B cell (primary cell): Measurements from ENCODE around the gene RGS6. TPM values are rescaled to one million over a fixed set of nuclear protein-coding genes. Genes with fewer than 3 reads are reported as not detected.

Experiments
- ATAC-seq: fragments of 200-7000 bp; cut with Tn5 transposase; one replicate; pipeline ENCODE4 v1.10.0; 2021; ENCODE audit warnings: low read depth, mild to moderate bottlenecking, moderate number of reproducible peaks, moderate library complexity
- CTCF ChIA-PET: fragments of 350-600 bp; sonication (Branson Sonifier 250); formaldehyde crosslinking; loops from one replicate; lab custom pipeline; 2021; ENCODE audit warnings: antibody characterized with exemption, inconsistent platforms; lab: Charles Lee
- POLR2A ChIA-PET: fragments of 350-600 bp; sonication (Branson Sonifier 250); formaldehyde crosslinking; loops from one replicate; lab custom pipeline; 2021; ENCODE audit warnings: antibody characterized with exemption; lab: Charles Lee
- DNase-seq: peaks from one replicate; pipeline ENCODE4 v3.0.0; 2013
- H2AFZ ChIP-seq: 2 replicates; pipeline ENCODE4 v1.6.1; 2012; ENCODE audit warnings: mild to moderate bottlenecking, low read depth, low read length; ENCODE audit not compliant: insufficient read depth, poor library complexity, severe bottlenecking
- H3K27ac ChIP-seq, 2 donors: 1 replicate in 1 of 2; 2 replicates in 1 of 2; pipeline ENCODE4 v1.5.1; 2012 to 2013; ENCODE audit warnings: low read length in 2 of 2, mild to moderate bottlenecking in 2 of 2, moderate library complexity in 1 of 2
- H3K27me3 ChIP-seq, 4 experiments: fragments of 200-600 bp in 1 of 4; sonication (generic) in 1 of 4; replicated peaks in 1 of 4; 1 replicate in 2 of 4; 2 replicates in 2 of 4; pipeline versions ENCODE4 v1.6.1 to v1.7.0; 2013 to 2016; ENCODE audit warnings: low read length in 3 of 4, mild to moderate bottlenecking in 2 of 4, mixed read lengths in 1 of 4, moderate library complexity in 1 of 4; ENCODE audit not compliant: insufficient read depth in 4 of 4, control insufficient read depth in 3 of 4; ENCODE audit errors: control extremely low read depth in 1 of 4
- H3K36me3 ChIP-seq, 2 experiments: replicated peaks in 1 of 2; 1 replicate in 1 of 2; 2 replicates in 1 of 2; pipeline versions ENCODE4 v1.6.1 to v1.7.1; 2013; ENCODE audit warnings: low read length in 1 of 2; ENCODE audit not compliant: insufficient read depth in 2 of 2, control insufficient read depth in 1 of 2; ENCODE audit errors: control extremely low read depth in 1 of 2, extremely low read depth in 1 of 2
- H3K4me1 ChIP-seq, 2 donors: fragments of 200-600 bp in 1 of 2; sonication (generic) in 1 of 2; 1 replicate in 1 of 2; 2 replicates in 1 of 2; pipeline versions ENCODE4 v1.5.1 to v1.6.1; 2013 to 2017; ENCODE audit warnings: low read length in 2 of 2; ENCODE audit not compliant: control insufficient read depth in 2 of 2, insufficient read depth in 2 of 2
- H3K4me2 ChIP-seq: replicated peaks from 2 replicates; pipeline ENCODE3; 2012; ENCODE audit warnings: mild to moderate bottlenecking, low read depth, low read length; ENCODE audit not compliant: poor library complexity, severe bottlenecking
- H3K4me3 ChIP-seq, 5 experiments: fragments of 200-600 bp in 1 of 5; sonication (generic) in 1 of 5; 1 replicate in 3 of 5; 2 replicates in 2 of 5; pipeline versions ENCODE4 v1.5.1 to v1.7.0; 2011 to 2016; ENCODE audit warnings: low read length in 4 of 5, mild to moderate bottlenecking in 4 of 5, low read depth in 2 of 5, control low read depth in 1 of 5, moderate library complexity in 1 of 5; ENCODE audit not compliant: insufficient read depth in 1 of 5; ENCODE audit errors: control extremely low read depth in 1 of 5, extremely low read depth in 1 of 5
- H3K79me2 ChIP-seq: fragments of 200-600 bp; sonication (generic); one replicate; pipeline ENCODE4 v1.6.0; 2016; ENCODE audit warnings: low read length; ENCODE audit not compliant: control insufficient read depth, insufficient read depth
- H3K9ac ChIP-seq: fragments of 200-600 bp; sonication (generic); 2 replicates; pipeline ENCODE4 v1.6.1; 2017; ENCODE audit warnings: mild to moderate bottlenecking, low read length, moderate library complexity
- H3K9me3 ChIP-seq, 3 donors: one replicate each; pipeline versions ENCODE4 v1.6.1 to v1.7.1; 2013; ENCODE audit warnings: low read length in 2 of 3; ENCODE audit not compliant: control insufficient read depth in 2 of 3, insufficient read depth in 1 of 3; ENCODE audit errors: control extremely low read depth in 1 of 3
- H4K20me1 ChIP-seq: 2 replicates; pipeline ENCODE4 v1.6.0; 2012; ENCODE audit warnings: mild to moderate bottlenecking, low read length; ENCODE audit not compliant: insufficient read depth, control insufficient read depth, poor library complexity, severe bottlenecking
- H3K27ac Mint-ChIP-seq: one replicate; pipeline ENCODE4 v1.8.0; 2021; ENCODE audit warnings: mixed read lengths
- H3K27me3 Mint-ChIP-seq: one replicate; pipeline ENCODE4 v1.8.0; 2021; ENCODE audit warnings: mixed read lengths
- H3K4me1 Mint-ChIP-seq: one replicate; pipeline ENCODE4 v1.8.0; 2021; ENCODE audit warnings: mixed read lengths
- H3K4me3 Mint-ChIP-seq: one replicate; pipeline ENCODE4 v1.8.0; 2021; ENCODE audit warnings: mixed read lengths
- H3K9me3 Mint-ChIP-seq: one replicate; pipeline ENCODE4 v1.8.0; 2022; ENCODE audit warnings: mixed read lengths; ENCODE audit not compliant: insufficient read depth
- EZH2 ChIP-seq: IDR thresholded peaks from 2 replicates; pipeline ENCODE4 v1.6.1; 2012; ENCODE audit warnings: borderline replicate concordance, low read depth, mild to moderate bottlenecking, moderate library complexity, low read length; ENCODE audit not compliant: insufficient read depth, poor library complexity, severe bottlenecking
- WGBS: methylation state at CpG from one replicate; pipeline ENCODE4 v1.1.5; 2013; ENCODE audit warnings: missing lambda C conversion rate; ENCODE audit not compliant: insufficient coverage; 5-methylcytosine and 5-hydroxymethylcytosine counted together
- intact Hi-C: fragments of 100-400 bp; cut with micrococcal nuclease; formaldehyde crosslinking; loops from one replicate; pipeline ENCODE4 v1.10.0; 2022
- polyA plus RNA-seq: library from polyadenylated mRNA; depleted of rRNA; stranded (reverse); fragments of >200 nt; gene quantifications from 2 replicates; pipeline ENCODE4 v1.2.3, GENCODE V29; 2012
- total RNA-seq, 2 donors: library from RNA; stranded (reverse); fragments of 120-200 nt in 1 of 2; gene quantifications; 1 replicate in 1 of 2; 2 replicates in 1 of 2; pipeline versions ENCODE4 v1.2.3 to v1.2.4, GENCODE V29; 2013 to 2022
- TF ChIP-seq, protein P1 (sequence below): fragments of 200-600 bp; IDR thresholded peaks from one replicate; pipeline ENCODE4 v1.8.0; 2022; ENCODE audit warnings: antibody characterized with exemption, mild to moderate bottlenecking

Gene RGS6
- total and polyA plus RNA-seq, 2 donors (not counting 1 experiment from before 2014, with no cell fraction given): 0.07 TPM; not detected in 1

DNA sequence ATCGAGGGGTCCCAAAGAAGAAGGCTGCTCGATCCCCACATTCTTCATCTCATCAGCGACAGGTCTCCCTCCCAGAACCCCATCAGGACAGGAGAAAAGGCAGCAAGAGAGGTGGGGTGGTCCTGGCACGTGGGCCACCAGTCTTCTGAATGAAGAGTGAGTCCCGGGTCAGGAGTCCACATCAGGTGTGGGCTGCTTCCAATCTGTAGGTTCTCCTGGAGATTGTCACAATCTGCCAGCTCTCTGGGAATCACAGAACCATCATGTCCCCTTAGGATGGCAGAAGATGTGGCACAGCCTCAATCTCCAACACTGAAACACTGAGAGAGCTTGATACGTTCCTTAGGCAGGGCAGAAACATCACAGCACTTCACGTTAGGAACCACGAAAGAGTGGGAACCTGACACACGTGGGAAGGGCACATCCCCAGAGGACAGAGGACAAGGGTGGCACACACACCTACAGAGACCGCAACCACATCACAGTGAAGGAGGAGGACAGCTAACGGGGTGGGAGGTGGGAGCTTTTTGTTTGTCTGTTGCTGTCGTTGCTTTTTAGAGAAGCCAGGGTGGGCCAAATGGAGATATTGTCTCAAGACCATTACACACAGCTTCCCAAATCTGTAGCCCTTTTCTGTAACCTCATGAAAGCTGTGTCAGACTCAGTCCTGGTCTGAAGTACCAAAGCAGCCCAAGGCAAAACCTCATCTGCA, 677.1 kb downstream of the RGS6 start:
- Histone ChIP-seq H3K9ac (no peak overlapping the region), H3K4me1 (peaks cover 3 to 9% of the 10 kb centered on the region in 2 donors), H3K4me3 (no peak overlapping the region), H3K27ac (no peak overlapping the region), H3K9me3 (peaks cover 0 to 16% (median 0%) of the 10 kb centered on the region in 3 donors), H3K27me3 (peaks cover 0 to 4% (median 1%) of the 10 kb centered on the region in 4 experiments), H3K4me2 (no peak overlapping the region), H2AFZ (no peak overlapping the region), H4K20me1 (no peaks in the 10 kb centered on the region), H3K79me2 (no peaks in the 10 kb centered on the region), H3K36me3 (no peaks in the 10 kb centered on the region)
- ChIA-PET POLR2A (no interaction called here), CTCF (no interaction called here)
- TF ChIP-seq, protein P1, sequence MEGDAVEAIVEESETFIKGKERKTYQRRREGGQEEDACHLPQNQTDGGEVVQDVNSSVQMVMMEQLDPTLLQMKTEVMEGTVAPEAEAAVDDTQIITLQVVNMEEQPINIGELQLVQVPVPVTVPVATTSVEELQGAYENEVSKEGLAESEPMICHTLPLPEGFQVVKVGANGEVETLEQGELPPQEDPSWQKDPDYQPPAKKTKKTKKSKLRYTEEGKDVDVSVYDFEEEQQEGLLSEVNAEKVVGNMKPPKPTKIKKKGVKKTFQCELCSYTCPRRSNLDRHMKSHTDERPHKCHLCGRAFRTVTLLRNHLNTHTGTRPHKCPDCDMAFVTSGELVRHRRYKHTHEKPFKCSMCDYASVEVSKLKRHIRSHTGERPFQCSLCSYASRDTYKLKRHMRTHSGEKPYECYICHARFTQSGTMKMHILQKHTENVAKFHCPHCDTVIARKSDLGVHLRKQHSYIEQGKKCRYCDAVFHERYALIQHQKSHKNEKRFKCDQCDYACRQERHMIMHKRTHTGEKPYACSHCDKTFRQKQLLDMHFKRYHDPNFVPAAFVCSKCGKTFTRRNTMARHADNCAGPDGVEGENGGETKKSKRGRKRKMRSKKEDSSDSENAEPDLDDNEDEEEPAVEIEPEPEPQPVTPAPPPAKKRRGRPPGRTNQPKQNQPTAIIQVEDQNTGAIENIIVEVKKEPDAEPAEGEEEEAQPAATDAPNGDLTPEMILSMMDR: no peak
- no peak for TF ChIP-seq EZH2
- WGBS: 93% methylated on average over 7 of the region's 12 CpGs
- Mint-ChIP-seq H3K4me3 (no peak overlapping the region), H3K27me3 (no peaks in the 10 kb centered on the region), H3K9me3 (no peaks in the 10 kb centered on the region), H3K4me1 (peaks cover 7% of the 10 kb centered on the region), H3K27ac (no peak overlapping the region)
- no peak for DNase-seq
- intact Hi-C loops: no loop called here
- no peak for ATAC-seq

DNA sequence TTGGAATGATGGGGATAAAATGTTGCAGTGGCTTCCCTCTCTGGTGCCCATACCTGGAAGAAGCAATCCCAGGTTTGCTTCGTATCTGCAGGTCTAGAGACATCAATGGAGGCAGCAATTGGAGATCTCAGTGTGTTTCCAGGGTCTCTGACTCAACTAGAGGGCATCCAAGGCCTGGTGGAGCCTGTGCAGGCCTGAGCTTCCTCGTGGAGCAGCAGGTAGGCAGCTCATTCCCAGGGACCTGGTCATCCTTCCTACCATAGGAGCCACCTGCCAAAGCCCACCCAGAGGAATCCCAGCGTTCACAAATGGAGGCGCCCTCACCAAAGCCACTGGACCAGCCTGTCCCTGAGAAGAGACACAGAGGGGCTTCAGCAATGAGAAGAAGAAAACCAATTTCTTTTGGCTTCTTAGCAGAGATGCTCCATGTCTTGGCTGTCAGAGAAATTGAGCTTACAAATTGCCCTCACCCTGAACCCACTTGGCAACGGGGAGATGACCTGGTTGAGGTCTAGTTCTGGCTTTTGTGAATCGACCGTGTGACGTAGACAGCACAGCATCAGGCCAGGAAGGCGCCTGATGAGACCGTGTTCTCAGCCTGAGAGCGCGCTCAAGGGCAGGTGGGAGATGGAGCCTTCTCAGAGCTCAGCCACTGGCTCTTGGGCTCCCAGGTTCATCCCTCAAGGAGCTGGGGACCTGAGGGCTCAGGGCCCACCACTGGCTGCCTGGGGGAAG, 678.0 kb downstream of the RGS6 start:
- ATAC-seq: no peak
- Mint-ChIP-seq H3K4me3 (no peak overlapping the region), H3K4me1 (peaks cover 4% of the 10 kb centered on the region), H3K27ac (no peak overlapping the region), H3K9me3 (no peaks in the 10 kb centered on the region), H3K27me3 (no peaks in the 10 kb centered on the region)
- H3K4me1 ChIP-seq: peaks cover 3 to 13% of the 10 kb centered on the region in 2 donors
- peaks cover 0 to 10% (median 0%) of the 10 kb centered on the region in 3 donors for H3K9me3 ChIP-seq
- intact Hi-C loops: no loop called here
- peaks cover 0 to 4% (median 1%) of the 10 kb centered on the region in 4 experiments for H3K27me3 ChIP-seq
- POLR2A ChIA-PET: no interaction called here
- no peak overlapping the region for H3K9ac ChIP-seq
- H3K4me3 ChIP-seq: no peak overlapping the region
- no peak overlapping the region for H3K4me2 ChIP-seq
- CTCF ChIA-PET: no interaction called here
- H4K20me1 ChIP-seq: no peaks in the 10 kb centered on the region
- DNase-seq: no peak
- H3K27ac ChIP-seq: no peak overlapping the region
- 95% methylated on average over 11 of the region's 12 CpGs for WGBS
- no peaks in the 10 kb centered on the region for H3K36me3 ChIP-seq
- H3K79me2 ChIP-seq: no peaks in the 10 kb centered on the region
- no peak for TF ChIP-seq EZH2
- TF ChIP-seq, protein P1: no peak
- H2AFZ ChIP-seq: no peak overlapping the region
